ENCODE data around the gene NEO1. TPM values are rescaled to one million over a fixed set of nuclear protein-coding genes. Genes with fewer than 3 reads are reported as not detected.

Gene NEO1
- total RNA-seq, 2 experiments from 2014 or later, result 4.3 to 4.4 TPM

GRCh38 chr15:73034221-73034620, 18.0 kb upstream of the NEO1 start:
- Mint-ChIP-seq H3K9me3 (no peaks in the 10 kb centered on the region), H3K4me3 (no peak overlapping the region), H3K27ac (no peak overlapping the region), H3K27me3 (ENCODE audit: low read depth) (peaks cover 3% of the 10 kb centered on the region), H3K36me3 (ENCODE audit: low read depth) (no peaks in the 10 kb centered on the region), H3K4me1 (ENCODE audit: low read depth) (no peaks in the 10 kb centered on the region)
- CTCF ChIA-PET, result no interaction called here
- no peak for DNase-seq
- intact Hi-C loops (cut with micrococcal nuclease), result no loop called here

DNA sequence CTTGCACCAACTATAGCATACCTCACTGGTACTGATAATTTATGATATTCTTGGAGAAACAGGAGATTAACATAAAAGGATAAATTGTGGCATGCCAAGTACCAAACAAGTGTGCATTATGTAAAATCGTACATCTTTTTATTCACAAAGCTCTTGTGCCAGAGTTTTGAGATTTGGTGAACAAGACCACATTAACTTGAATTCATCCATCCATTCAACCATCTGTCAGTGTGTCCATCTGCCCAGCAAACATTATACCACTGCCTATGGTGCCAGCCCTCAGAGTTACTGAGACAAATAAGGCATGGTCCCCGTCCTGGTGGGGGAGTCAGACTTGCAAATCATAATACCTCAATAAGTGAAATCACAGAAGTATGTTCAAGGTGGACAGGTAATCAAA, 17.0 kb upstream of the NEO1 start:
- intact Hi-C loops (cut with micrococcal nuclease), result no loop called here
- no peak for DNase-seq
- Mint-ChIP-seq H3K27ac (no peak overlapping the region), H3K36me3 (ENCODE audit: low read depth) (no peaks in the 10 kb centered on the region), H3K9me3 (no peaks in the 10 kb centered on the region), H3K4me3 (no peak overlapping the region), H3K27me3 (ENCODE audit: low read depth) (peaks cover 3% of the 10 kb centered on the region), H3K4me1 (ENCODE audit: low read depth) (no peaks in the 10 kb centered on the region)
- CTCF ChIA-PET, result no interaction called here

DNA sequence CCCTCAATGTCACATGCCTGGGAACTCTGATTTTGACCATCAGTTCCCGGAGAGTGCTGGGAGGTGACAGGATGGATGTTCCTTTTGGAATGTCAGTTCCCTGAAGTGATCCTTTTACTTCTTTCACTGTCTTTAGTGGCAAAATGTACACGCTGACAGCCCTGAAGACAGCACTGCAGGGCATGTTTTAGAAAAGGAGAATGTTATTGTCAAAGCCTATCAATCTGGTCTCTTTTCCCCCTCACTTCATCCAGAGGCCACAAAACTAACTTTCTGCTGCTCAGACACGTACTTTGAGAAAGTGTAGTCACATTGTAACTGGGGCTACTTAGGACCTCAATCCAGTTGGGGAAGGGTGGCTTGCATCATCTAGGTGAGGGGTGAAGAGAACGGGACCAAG, 14.0 kb upstream of the NEO1 start:
- Mint-ChIP-seq H3K27ac (no peak overlapping the region), H3K4me3 (no peak overlapping the region), H3K36me3 (ENCODE audit: low read depth) (no peaks in the 10 kb centered on the region), H3K27me3 (ENCODE audit: low read depth) (peaks cover 2% of the 10 kb centered on the region), H3K4me1 (ENCODE audit: low read depth) (no peaks in the 10 kb centered on the region), H3K9me3 (no peaks in the 10 kb centered on the region)
- no peak for DNase-seq
- intact Hi-C loops (cut with micrococcal nuclease), result no loop called here
- CTCF ChIA-PET, result interaction anchor here (1.0 kb wide), 1 partner anchor 15 kb away, joined by 3 read pairs; no protein-coding TSS in a partner anchor

DNA sequence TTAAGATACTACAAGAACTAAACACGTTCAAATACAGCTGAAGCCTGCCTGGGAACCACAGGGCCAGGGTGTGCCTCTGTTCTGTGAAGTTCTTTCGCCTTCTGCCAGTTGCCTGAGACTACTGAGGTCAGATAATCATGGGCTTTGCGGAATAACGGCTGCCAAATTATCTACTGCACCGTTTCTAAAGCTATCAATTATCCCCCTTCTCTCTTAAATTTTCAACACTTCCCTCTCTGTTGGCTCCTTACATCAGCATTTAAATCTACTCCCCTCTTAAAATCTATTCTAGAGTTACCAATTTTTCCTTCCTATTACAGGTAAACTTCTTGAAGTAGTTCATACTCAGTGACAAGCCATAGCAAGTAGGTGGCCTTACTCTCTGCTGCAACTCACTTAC, 6.2 kb upstream of the NEO1 start:
- intact Hi-C loops (cut with micrococcal nuclease), result no loop called here

DNA sequence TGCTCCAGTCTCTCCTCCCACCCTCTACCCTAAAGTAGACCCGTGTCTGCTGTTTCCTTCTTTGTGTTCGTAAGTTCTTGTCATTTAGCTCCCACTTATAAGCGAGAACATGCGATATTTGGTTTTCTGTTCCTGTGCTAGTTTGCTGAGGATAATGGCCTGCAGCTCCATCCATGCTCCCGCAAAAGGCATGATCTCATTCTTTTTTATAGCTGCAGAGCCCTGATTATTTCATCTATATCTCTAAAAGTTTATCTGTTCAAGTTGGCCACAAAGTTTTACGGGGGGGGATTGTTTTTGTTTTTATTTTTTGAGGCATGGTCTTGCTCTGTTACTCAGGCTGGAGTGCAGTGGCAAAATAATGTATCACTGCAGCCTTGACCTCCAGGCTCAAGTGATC, 4.4 kb upstream of the NEO1 start:
- peaks cover 4% of the 10 kb centered on the region for H3K27me3 Mint-ChIP-seq (ENCODE audit: low read depth)
- H3K4me3 Mint-ChIP-seq, result no peak overlapping the region
- intact Hi-C loops (cut with micrococcal nuclease), result no loop called here
- no peak overlapping the region for H3K27ac Mint-ChIP-seq
- no peaks in the 10 kb centered on the region for H3K36me3 Mint-ChIP-seq (ENCODE audit: low read depth)
- DNase-seq, result no peak
- H3K4me1 Mint-ChIP-seq (ENCODE audit: low read depth), result no peaks in the 10 kb centered on the region
- H3K9me3 Mint-ChIP-seq, result no peaks in the 10 kb centered on the region
- CTCF ChIA-PET, result no interaction called here

More for the DNA sequence above, 6.2 kb upstream of the NEO1 start:
- H3K36me3 Mint-ChIP-seq (ENCODE audit: low read depth), result no peaks in the 10 kb centered on the region
- H3K27me3 Mint-ChIP-seq (ENCODE audit: low read depth), result peaks cover 4% of the 10 kb centered on the region
- H3K9me3 Mint-ChIP-seq, result no peaks in the 10 kb centered on the region
- CTCF ChIA-PET, result no interaction called here
- H3K4me1 Mint-ChIP-seq (ENCODE audit: low read depth), result no peaks in the 10 kb centered on the region
- no peak overlapping the region for H3K27ac Mint-ChIP-seq
- no peak for DNase-seq
- H3K4me3 Mint-ChIP-seq, result no peak overlapping the region

DNA sequence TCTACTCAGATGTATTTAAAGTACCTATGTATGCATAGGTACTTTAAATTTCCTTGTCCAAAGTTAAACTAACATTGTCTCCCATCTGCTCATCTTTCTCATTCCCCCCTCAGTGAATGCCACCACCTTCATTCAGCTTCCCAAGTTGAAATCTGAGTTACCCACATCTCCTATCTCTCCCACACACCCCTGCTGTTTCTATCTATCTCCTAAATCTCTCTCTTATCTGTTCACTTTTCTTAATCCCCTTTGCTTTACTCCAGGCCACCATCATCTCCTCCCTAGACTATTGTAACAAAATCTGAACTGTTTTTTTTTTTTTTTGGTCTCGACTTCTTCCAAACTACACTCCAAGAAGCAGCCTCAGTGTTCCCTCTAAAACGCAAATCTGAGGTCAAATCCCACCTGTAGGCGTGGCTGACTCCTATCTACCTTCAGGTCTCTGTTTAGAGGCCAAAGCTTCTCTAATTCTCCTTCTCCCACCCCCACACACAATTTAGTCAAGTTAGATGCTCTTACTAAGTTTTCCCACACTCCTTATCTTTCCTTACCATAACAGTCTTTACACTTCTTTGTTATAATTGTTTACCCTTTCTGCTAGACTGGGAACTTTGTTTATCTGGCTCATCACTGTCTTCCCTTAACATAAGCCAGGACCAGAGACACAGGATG, 3.5 kb upstream of the NEO1 start:
- Mint-ChIP-seq H3K27ac (no peak overlapping the region), H3K4me3 (no peak overlapping the region), H3K27me3 (ENCODE audit: low read depth) (peaks cover 8% of the 10 kb centered on the region), H3K36me3 (ENCODE audit: low read depth) (no peaks in the 10 kb centered on the region), H3K4me1 (ENCODE audit: low read depth) (peaks cover 6% of the 10 kb centered on the region), H3K9me3 (no peaks in the 10 kb centered on the region)
- no peak for DNase-seq
- intact Hi-C loops (cut with micrococcal nuclease), result no loop called here
- CTCF ChIA-PET, result interaction anchor here (0.7 kb wide), 1 partner anchor 82 kb away, joined by 3 read pairs; no protein-coding TSS in a partner anchor

GRCh38 chr15:73049564-73050215, 2.6 kb upstream of the NEO1 start:
- CTCF ChIA-PET, result interaction anchor here (2.6 kb wide), 1 partner anchor 328 kb away, joined by 6 read pairs; no protein-coding TSS in a partner anchor
- no peak for DNase-seq
- H3K36me3 Mint-ChIP-seq (ENCODE audit: low read depth), result no peaks in the 10 kb centered on the region
- H3K4me3 Mint-ChIP-seq, result no peak overlapping the region
- intact Hi-C loops (cut with micrococcal nuclease), result loop anchor here (5.0 to 10.0 kb wide), 3 partner anchors 193 to 583 kb away; partner anchors contain the start of genes ARIH1 and NPTN
- H3K9me3 Mint-ChIP-seq, result no peaks in the 10 kb centered on the region
- peaks cover 8% of the 10 kb centered on the region for H3K27me3 Mint-ChIP-seq (ENCODE audit: low read depth)
- H3K4me1 Mint-ChIP-seq (ENCODE audit: low read depth), result peaks cover 6% of the 10 kb centered on the region
- no peak overlapping the region for H3K27ac Mint-ChIP-seq

DNA sequence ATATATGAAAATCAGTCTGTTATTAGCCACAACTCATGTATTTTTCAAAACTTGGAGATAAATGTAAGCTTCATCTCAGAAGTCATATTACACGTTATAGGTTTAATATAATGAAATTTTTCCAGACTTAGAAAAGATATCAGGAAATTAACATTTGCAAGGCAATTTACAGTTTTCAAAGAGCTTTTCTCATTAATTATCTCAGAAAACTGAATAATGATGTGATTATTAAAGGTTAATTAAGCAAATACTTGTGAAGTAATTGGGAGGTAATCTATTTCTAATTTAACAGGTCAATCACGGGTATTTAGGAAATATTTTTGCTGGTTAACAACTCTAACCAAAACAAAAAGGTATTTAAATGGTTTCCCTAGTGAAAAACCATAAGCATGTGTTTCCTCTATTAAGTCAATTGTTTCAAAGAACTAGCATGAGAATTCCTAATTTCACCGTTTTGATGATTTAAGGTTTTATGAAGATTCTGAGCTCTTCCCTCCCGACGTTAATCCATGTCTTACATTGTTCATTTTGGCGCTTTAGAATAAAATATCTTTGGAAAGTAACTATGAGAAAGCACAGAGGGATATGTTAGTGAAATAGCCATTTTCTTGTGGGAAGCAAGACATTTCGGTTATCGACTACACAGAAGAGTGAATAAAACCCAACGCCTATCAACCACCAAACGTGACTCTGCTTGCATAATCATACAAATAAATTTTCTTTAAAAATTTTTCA, 1.5 kb upstream of the NEO1 start:
- Mint-ChIP-seq H3K4me1 (ENCODE audit: low read depth) (peaks cover 6% of the 10 kb centered on the region), H3K27ac (no peak overlapping the region), H3K36me3 (ENCODE audit: low read depth) (no peaks in the 10 kb centered on the region), H3K9me3 (no peaks in the 10 kb centered on the region), H3K27me3 (ENCODE audit: low read depth) (peaks cover 8% of the 10 kb centered on the region), H3K4me3 (peak overlapping the region; percentile 64)
- DNase-seq, result no peak
- intact Hi-C loops (cut with micrococcal nuclease), result loop anchor here (1.0 to 10.0 kb wide), 4 partner anchors 192 to 582 kb away; partner anchors contain the start of genes ADPGK, ARIH1 and NPTN
- CTCF ChIA-PET, result interaction anchor here (2.6 kb wide), 1 partner anchor 329 kb away, joined by 6 read pairs; no protein-coding TSS in a partner anchor

GRCh38 chr15:73051391-73051806, 864 bp upstream of the NEO1 start:
- intact Hi-C loops (cut with micrococcal nuclease), result loop anchor here (1.0 to 10.0 kb wide), 4 partner anchors 191 to 581 kb away; partner anchors contain the start of genes ADPGK, ARIH1 and NPTN
- CTCF ChIA-PET, result interaction anchor here (2.6 kb wide), 1 partner anchor 329 kb away, joined by 6 read pairs; no protein-coding TSS in a partner anchor
- H3K27ac Mint-ChIP-seq, result no peak overlapping the region
- DNase-seq, result peak; percentile 8
- peaks cover 8% of the 10 kb centered on the region for H3K27me3 Mint-ChIP-seq (ENCODE audit: low read depth)
- peaks cover 6% of the 10 kb centered on the region for H3K4me1 Mint-ChIP-seq (ENCODE audit: low read depth)
- peak overlapping the region; percentile 69 for H3K4me3 Mint-ChIP-seq
- H3K36me3 Mint-ChIP-seq (ENCODE audit: low read depth), result no peaks in the 10 kb centered on the region
- no peaks in the 10 kb centered on the region for H3K9me3 Mint-ChIP-seq

DNA sequence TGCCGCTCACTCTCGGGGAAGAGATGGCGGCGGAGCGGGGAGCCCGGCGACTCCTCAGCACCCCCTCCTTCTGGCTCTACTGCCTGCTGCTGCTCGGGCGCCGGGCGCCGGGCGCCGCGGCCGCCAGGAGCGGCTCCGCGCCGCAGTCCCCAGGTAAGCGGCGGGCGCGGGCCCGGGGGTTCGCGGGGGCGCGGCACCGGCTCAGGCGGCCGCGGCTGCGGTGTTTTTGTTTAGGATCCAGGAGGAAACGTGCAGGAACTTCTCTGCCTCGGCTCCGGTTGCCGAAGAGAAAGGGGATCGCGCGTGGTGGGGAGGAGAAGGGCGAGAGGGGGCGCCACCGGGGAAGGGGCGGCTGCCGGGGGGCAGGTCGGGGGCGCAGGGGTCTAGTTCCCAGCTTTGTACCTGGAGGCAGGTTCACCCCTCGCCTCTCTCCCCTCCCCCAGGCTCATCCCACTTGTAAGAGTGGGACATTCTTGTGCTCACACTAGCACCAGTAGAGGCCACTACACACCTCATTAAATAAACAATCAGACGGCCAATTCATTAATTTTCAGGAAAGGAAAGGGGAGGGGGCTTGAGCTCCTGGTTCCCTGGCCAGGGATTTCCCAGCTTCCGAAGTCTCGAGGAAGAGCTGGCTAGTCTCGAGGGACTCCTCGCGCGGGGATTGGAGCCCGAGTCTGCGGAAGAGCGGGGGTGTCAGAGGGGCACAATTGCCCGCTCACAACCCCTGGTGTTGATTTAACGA, 562 bp downstream of the NEO1 start:
- no peaks in the 10 kb centered on the region for H3K36me3 Mint-ChIP-seq (ENCODE audit: low read depth)
- intact Hi-C loops (cut with micrococcal nuclease), result loop anchor here (1.0 to 10.0 kb wide), 5 partner anchors 189 to 826 kb away; partner anchors contain the start of genes ARIH1, BBS4, HIGD2B and NPTN
- H3K4me1 Mint-ChIP-seq (ENCODE audit: low read depth), result peaks cover 6% of the 10 kb centered on the region
- no peaks in the 10 kb centered on the region for H3K9me3 Mint-ChIP-seq
- H3K27ac Mint-ChIP-seq, result no peak overlapping the region
- CTCF ChIA-PET, result interaction anchor here (0.6 to 1.0 kb wide), 5 partner anchors 13 to 221 kb away, joined by 3 to 4 read pairs (median 3); no protein-coding TSS in a partner anchor
- DNase-seq, result peak; percentile 38
- H3K4me3 Mint-ChIP-seq, result peak overlapping the region; percentile 77
- H3K27me3 Mint-ChIP-seq (ENCODE audit: low read depth), result peaks cover 8% of the 10 kb centered on the region

DNA sequence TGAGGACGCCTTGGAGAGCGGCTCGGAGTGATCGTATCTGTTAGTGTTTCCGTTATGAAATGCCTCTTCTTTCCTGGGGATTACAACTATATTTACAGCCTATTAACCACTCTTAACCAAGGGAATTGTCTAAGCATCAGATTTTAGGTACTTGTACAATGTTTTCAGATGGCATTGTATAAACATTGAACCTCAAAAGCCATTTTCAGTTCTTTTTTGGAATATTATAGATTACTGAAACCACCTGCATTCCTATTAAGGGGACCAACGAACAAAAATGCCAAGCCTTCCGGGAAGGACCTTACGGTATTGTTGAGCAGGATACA, 1.1 kb downstream of the NEO1 start:
- H3K4me1 Mint-ChIP-seq (ENCODE audit: low read depth), result peaks cover 6% of the 10 kb centered on the region
- peaks cover 8% of the 10 kb centered on the region for H3K27me3 Mint-ChIP-seq (ENCODE audit: low read depth)
- DNase-seq, result no peak
- H3K9me3 Mint-ChIP-seq, result no peaks in the 10 kb centered on the region
- H3K27ac Mint-ChIP-seq, result no peak overlapping the region
- H3K36me3 Mint-ChIP-seq (ENCODE audit: low read depth), result no peaks in the 10 kb centered on the region
- intact Hi-C loops (cut with micrococcal nuclease), result loop anchor here (2.0 to 10.0 kb wide), 4 partner anchors 189 to 827 kb away; partner anchors contain the start of genes ARIH1 and NPTN
- H3K4me3 Mint-ChIP-seq, result peak overlapping the region; percentile 77
- CTCF ChIA-PET, result interaction anchor here (0.6 to 1.0 kb wide), 3 partner anchors 17 to 221 kb away, joined by 3 to 4 read pairs (median 4); no protein-coding TSS in a partner anchor
